Subcutaneous adipose tissue (tissue), 4 donors: ENCODE results near the gene PSMD5. TPM values are rescaled to one million over a fixed set of nuclear protein-coding genes. Genes with fewer than 3 reads are reported as not detected.

Experiments
- total RNA-seq, 4 donors: library from RNA; depleted of rRNA; stranded (reverse); fragments of >200 nt; gene quantifications; one replicate each; pipeline ENCODE4 v1.1.0, GENCODE V29; 2016
- TF ChIP-seq, protein P1 (sequence below): fragments of 450-650 bp; IDR thresholded peaks from one replicate; pipeline ENCODE4 v1.5.1; 2016; ENCODE audit warnings: low read depth, mild to moderate bottlenecking, control low read depth, antibody characterized with exemption, moderate library complexity

PSMD5 gene
- total RNA-seq, 4 donors from 2014 or later, result 45.7 to 77.3 (median 52.0) TPM

DNA sequence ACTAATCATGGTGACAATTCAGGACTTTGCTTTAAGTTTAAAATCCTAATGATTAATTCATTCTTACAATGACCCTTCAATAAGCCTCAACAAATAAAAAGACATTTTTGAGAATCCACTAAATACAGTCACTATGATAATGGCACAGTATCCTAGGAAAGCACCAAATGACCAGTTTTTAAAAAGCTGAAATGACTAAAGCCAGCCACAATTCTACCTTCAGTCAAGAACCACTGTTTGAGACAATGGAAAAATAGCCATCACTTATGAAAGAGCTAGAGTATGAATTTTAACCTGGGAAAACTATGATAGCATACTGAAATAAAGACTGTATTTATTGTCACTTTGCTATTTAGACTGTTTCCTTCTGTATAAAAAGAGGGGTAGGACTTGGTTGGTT, 63.5 kb downstream of the PSMD5 start:
- TF ChIP-seq, protein P1, sequence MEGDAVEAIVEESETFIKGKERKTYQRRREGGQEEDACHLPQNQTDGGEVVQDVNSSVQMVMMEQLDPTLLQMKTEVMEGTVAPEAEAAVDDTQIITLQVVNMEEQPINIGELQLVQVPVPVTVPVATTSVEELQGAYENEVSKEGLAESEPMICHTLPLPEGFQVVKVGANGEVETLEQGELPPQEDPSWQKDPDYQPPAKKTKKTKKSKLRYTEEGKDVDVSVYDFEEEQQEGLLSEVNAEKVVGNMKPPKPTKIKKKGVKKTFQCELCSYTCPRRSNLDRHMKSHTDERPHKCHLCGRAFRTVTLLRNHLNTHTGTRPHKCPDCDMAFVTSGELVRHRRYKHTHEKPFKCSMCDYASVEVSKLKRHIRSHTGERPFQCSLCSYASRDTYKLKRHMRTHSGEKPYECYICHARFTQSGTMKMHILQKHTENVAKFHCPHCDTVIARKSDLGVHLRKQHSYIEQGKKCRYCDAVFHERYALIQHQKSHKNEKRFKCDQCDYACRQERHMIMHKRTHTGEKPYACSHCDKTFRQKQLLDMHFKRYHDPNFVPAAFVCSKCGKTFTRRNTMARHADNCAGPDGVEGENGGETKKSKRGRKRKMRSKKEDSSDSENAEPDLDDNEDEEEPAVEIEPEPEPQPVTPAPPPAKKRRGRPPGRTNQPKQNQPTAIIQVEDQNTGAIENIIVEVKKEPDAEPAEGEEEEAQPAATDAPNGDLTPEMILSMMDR, result no peak

GRCh38 chr9:120778758-120779157, 64.0 kb downstream of the PSMD5 start:
- TF ChIP-seq, protein P1, result no peak

- TF ChIP-seq, protein P1, result no peak
Observed at GRCh38 chr9:120777229-120777628, 65.5 kb downstream of the PSMD5 start.

DNA sequence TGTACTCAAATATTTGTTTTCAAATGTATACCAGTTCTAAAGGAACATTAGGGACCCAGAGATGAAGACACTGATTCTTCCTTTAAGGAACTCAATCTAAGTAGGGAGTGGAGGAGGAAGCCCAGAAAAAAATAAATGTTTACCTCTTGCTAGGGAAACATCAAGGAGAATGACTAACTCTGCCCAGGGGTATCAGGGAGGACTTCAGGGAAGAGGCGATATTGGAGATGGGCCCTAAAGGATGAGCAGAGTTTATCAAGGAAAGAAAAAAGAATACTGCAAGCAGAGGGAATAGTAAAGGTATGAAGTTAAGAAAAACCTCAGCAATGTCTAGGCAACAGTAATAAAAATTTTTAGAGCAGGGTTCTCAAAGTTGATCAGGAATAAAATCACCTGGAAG, 65.9 kb downstream of the PSMD5 start:
- TF ChIP-seq, protein P1, result no peak

- TF ChIP-seq, protein P1, result no peak
Observed at GRCh38 chr9:120775859-120776258, 66.9 kb downstream of the PSMD5 start.

DNA sequence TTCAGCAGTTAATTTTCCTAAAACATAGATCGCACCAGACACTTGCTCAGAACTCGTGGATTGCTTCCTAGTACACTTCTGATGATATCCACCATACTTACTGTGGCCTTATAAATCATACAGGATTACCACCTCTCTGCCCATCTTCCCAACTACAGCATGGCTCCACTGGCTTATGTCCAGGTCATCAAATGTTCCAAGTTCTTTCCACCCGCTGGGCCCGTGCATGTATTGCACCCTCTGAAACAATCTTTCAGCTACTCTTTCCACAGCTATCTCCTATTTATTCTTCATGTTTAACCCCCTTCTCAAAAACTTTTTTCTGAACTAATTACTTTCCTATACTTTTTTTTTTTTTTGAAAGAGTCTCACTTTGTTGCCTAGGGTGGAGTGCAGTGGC, 68.0 kb downstream of the PSMD5 start:
- TF ChIP-seq, protein P1, result no peak

GRCh38 chr9:120773256-120773655, 69.5 kb downstream of the PSMD5 start:
- TF ChIP-seq, protein P1, result no peak
